AG08395 (cell line): ENCODE data around the gene AIFM1.

Source experiments
- DNase-seq: peaks from one replicate; pipeline ENCODE4 v3.0.0; 2012; ENCODE audit warnings: mixed read lengths, low spot score

AIFM1 gene

GRCh38 chrX:130170752-130171445 is 5.3 kb upstream of the AIFM1 start:
- peak; percentile 21 for DNase-seq

GRCh38 chrX:130167040-130167439 is 1.4 kb upstream of the AIFM1 start:
- no peak for DNase-seq

- no peak for DNase-seq
Measured at GRCh38 chrX:130166503-130166777, 799 bp upstream of the AIFM1 start.

GRCh38 chrX:130165181-130165702 is 399 bp downstream of the AIFM1 start:
- no peak for DNase-seq

GRCh38 chrX:130163398-130163797 is 2.2 kb downstream of the AIFM1 start:
- no peak for DNase-seq

- DNase-seq = no peak
Measured at GRCh38 chrX:130162094-130162735, 3.4 kb downstream of the AIFM1 start.

GRCh38 chrX:130159776-130160175 is 5.9 kb downstream of the AIFM1 start:
- no peak for DNase-seq

- DNase-seq = no peak
Measured at GRCh38 chrX:130158311-130158710, 7.3 kb downstream of the AIFM1 start.

- no peak for DNase-seq
Measured at GRCh38 chrX:130155564-130155963, 10.1 kb downstream of the AIFM1 start.

GRCh38 chrX:130147631-130148030 is 18.0 kb downstream of the AIFM1 start:
- no peak for DNase-seq

- no peak for DNase-seq
Measured at GRCh38 chrX:130145123-130145522, 20.5 kb downstream of the AIFM1 start.

- DNase-seq = no peak
Measured at GRCh38 chrX:130144509-130144908, 21.1 kb downstream of the AIFM1 start.

GRCh38 chrX:130139474-130140201 is 26.0 kb downstream of the AIFM1 start:
- DNase-seq = no peak

- DNase-seq = no peak
Measured at GRCh38 chrX:130136961-130137360, 28.7 kb downstream of the AIFM1 start.

GRCh38 chrX:130136496-130136895 is 29.1 kb downstream of the AIFM1 start:
- no peak for DNase-seq

- DNase-seq = no peak
Measured at GRCh38 chrX:130130990-130131389, 34.7 kb downstream of the AIFM1 start.

- DNase-seq = no peak
Measured at GRCh38 chrX:130125091-130125874, 40.4 kb downstream of the AIFM1 start.

GRCh38 chrX:130124577-130124976 is 41.1 kb downstream of the AIFM1 start:
- no peak for DNase-seq

- DNase-seq = no peak
Measured at GRCh38 chrX:130121505-130121800, 44.2 kb downstream of the AIFM1 start.

GRCh38 chrX:130120746-130121504 is 44.7 kb downstream of the AIFM1 start:
- DNase-seq = peak; percentile 80

GRCh38 chrX:130120321-130120731 is 45.3 kb downstream of the AIFM1 start:
- DNase-seq = no peak
